Subcutaneous adipose tissue (tissue), 4 donors: ENCODE measurements around the gene TYRP1. TPM values are rescaled to one million over a fixed set of nuclear protein-coding genes. Genes with fewer than 3 reads are reported as not detected.

Experiments
- CTCF ChIP-seq: fragments of 450-650 bp; IDR thresholded peaks from one replicate; pipeline ENCODE4 v1.5.1; 2016; ENCODE audit warnings: low read depth, mild to moderate bottlenecking, control low read depth, antibody characterized with exemption, moderate library complexity
- total RNA-seq, 4 donors: library from RNA; depleted of rRNA; stranded (reverse); fragments of >200 nt; gene quantifications; one replicate each; pipeline ENCODE4 v1.1.0, GENCODE V29; 2016

Gene TYRP1
- total RNA-seq, 4 donors from 2014 or later: 0.17 TPM; not detected in 3

DNA sequence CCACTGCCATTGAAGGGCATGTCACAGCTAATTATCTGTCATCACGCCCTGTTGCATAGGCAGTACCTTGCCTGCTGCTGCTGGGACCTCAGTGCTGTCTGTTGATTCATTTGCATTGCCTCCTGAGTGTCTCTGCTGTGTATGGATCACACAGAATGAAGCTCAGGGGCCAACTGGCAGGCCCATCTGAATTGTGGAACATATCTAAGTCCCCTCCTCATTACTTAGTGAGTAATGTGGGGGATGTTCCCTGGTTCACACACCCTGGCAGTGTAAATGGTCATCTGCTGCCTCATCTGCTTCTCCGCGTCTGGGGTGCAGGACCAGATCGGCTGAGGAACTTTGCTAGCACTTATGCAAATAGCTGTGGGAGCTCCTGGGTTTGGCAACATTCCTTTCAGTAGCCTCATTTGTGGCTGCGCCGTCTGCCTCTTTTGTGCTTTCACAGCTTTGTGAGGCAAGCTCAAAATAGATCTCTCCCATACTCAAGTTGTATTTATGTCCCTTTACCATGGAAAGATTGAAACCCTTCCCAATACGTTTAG is 25.4 kb downstream of the TYRP1 start:
- no peak for TF ChIP-seq CTCF

- TF ChIP-seq CTCF: no peak
Measured at GRCh38 chr9:12719431-12719830, 26.2 kb downstream of the TYRP1 start.

DNA sequence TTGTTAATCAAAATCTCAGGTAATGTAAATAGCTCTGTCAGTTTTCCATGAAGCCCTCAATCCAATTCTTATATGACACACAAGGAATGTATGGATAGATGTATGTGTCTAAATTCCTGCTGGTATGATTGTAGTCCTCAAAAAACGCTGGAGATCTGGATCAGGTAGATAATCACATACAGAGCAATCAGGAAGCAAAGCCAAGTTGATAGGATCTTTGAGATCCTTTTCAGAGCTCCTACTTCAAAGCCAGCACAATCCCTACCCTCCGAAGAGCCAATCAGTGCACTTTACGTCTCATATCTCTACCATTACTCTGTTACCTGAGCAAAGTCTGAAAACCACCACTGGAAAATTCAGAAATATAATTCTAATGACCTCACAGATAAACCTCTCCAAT is 27.4 kb downstream of the TYRP1 start:
- no peak for TF ChIP-seq CTCF

DNA sequence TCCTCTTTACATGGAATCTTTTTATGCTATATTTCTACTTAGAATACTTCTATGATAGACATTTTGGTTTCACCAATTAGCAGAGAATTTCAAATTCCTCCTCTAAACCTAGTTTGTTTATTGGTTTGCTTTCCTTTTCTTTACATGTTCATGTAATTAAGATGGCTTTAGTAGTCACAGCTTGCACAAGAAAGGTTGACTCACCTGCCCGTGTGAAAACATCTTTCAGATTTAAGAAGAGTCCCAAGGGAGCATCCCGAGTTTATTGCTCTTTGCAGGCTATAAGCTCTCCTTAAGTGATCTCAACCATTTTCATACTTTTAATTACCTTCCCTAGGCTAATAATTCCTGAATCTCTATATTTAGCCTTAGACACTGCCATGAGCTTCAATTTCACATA is 28.9 kb downstream of the TYRP1 start:
- no peak for TF ChIP-seq CTCF

- no peak for TF ChIP-seq CTCF
Measured at GRCh38 chr9:12723409-12724028, 30.3 kb downstream of the TYRP1 start.

- no peak for TF ChIP-seq CTCF
Measured at GRCh38 chr9:12726795-12727194, 33.6 kb downstream of the TYRP1 start.

DNA sequence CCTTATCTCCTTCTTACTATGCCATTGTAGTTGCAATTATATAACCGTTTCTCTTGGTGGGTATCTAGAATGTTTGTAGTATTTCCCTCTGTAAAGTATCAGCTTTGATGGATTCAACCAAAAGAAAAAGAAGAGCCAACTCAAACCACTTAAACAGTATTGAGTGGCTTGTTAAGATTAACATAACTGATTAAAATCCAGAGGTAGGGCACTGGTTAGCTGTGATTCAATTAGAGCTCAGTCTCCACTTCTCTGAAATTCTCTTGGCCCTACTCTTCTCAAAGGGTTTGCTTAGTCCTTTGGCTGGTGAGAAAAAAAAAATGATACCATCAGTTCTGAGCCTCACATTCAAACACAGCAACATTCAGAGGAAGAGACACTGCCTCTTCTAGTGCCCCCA is 37.0 kb downstream of the TYRP1 start:
- no peak for TF ChIP-seq CTCF
